NCI-H2107 treated with DMSO at 0.1 percent for 48 hours (cell line): Measurements from ENCODE around the gene FNDC11.

Source experiments
- DNase-seq: peaks from one replicate; lab custom pipeline; 2025; ENCODE audit not compliant: unreplicated experiment; lab: John Stamatoyannopoulos, UW

FNDC11 gene

DNA sequence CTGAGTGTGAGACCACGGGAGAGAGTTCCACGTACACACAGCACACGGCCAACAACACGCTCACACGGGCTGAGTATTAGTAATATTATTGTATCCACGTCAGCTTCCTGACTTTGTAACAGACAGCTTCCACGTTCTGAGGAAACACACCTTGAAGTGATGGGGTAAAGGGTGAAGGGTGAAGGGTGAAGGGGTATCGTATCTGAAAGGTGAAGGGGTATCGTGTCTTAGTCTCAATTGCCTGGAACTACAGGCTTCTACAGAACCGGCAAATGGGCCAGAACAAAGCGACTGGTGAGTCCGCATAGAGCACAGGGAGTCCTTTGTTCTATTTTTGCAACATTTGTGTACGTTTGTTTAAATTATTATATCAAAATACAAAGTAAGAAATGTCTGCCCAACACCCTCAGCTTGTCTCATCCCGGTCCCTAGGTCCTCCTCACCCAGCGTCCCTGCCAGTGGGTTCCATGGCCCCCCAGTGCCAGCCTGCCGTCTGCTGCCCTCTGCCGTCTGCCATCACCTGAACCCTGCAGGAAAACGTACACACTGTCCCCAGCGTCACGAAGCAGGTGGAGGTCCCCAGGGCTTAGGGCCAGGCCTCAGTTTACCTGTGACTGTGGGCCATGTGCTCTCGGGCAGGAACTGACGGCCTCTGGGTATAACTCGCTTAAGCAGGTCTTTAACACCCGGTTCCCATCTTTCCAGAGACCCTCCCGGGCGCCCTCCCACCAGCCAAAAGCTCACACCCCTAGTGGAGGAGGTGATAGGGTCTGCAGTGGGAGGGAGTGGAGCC lies 24.5 kb downstream of the FNDC11 start:
- no peak for DNase-seq

DNA sequence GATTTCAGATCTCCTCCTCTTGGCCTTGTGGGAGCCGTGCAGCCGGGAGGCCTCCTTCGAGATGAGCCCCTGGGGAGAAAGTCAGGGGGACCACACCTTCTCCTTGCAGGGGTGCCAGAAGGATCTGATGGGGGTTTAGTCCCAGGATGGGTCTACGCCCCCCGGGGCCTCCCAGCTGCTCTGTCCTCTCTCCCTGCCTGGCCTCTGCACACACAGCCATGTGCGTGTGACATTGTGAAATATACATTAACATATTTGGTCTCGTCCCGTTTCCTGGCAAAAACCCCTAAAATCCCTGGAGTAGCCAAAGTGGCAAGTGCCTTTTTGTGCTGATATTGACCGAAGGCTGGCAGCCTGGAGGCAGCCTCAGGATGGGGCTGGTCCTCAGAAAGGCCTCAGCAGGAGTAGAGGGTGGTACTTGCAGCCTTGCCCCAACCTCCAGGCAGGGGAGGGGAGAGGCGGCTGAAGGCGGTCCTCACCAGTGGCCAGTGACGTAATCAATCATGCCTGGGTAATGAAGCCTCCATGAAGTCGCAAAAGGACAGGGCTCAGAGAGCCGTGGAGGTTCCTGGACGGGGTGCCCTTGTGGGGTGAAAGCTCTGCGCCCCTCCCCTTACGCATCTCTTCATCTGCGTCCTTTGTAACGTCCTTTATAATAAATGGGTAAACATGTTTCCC lies 25.2 kb downstream of the FNDC11 start:
- no peak for DNase-seq

GRCh38 chr20:63580796-63581461 lies 27.0 kb downstream of the FNDC11 start:
- DNase-seq, result peak; percentile 60

GRCh38 chr20:63582382-63583063 lies 28.6 kb downstream of the FNDC11 start:
- DNase-seq, result no peak

DNA sequence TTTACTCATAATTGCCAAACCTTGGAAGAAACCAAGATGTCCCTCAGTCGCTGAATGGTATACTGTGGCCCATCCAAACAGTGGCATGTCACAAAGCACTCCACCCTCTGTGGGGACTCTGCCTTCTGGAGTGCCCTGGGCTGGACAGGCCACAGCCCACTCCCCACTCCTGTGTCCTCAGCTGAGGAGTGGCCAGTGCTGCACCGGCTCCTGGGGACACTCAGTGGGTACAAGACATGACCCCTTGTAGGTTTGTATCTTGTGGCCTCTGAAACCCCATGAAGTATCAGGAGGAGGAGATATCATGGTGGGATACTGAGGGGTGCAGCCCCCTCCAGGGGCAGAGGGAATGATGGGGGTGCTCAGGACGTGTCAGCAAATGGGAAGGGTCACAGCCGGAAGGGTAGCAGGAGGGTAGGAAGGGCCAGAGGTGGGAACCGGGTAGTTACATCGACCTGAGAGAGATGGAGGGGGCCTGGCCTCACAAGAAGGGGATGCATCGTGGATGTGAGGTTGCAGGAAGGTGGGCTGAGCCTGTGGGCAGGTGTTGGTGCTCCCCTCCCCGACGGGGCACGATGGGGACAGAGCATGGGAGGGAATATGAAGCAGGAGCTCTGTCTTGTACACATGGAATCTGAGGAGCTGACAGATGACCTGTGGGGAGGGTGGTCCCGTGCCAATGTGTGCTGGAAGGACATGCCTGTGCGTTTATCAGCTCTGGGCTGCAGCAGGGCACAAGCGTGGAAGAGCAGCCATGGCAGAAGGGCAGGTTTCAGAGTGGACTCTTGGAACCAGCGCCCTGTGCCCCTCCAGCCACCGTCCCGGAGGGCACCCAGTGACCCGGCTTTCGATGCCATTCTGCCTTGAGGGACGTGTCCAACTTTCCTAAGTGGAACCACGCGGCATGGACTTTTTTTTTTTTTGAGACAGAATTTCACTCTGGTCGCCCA lies 31.9 kb downstream of the FNDC11 start:
- DNase-seq, result no peak

- no peak for DNase-seq
Observed at GRCh38 chr20:63586797-63587196, 32.8 kb downstream of the FNDC11 start.

DNA sequence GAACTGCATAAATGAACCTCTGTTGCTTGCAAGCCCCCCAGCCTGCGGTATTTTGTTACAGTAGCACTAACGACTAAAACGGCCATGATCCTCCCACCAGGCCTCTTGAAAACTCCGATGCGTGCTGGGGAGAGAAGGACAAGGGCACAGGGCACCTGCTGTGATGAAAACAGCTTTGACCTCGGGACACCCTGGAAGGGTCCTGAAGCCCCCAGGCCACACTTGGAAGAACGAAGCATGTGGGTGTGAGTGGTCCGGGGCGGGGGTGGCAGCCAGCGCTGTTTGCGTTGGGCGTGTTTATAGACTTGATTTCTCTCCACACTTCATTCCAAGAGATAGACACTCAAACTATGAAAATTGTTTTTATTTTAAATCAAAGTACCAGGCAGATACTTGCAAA lies 33.3 kb downstream of the FNDC11 start:
- DNase-seq, result no peak

DNA sequence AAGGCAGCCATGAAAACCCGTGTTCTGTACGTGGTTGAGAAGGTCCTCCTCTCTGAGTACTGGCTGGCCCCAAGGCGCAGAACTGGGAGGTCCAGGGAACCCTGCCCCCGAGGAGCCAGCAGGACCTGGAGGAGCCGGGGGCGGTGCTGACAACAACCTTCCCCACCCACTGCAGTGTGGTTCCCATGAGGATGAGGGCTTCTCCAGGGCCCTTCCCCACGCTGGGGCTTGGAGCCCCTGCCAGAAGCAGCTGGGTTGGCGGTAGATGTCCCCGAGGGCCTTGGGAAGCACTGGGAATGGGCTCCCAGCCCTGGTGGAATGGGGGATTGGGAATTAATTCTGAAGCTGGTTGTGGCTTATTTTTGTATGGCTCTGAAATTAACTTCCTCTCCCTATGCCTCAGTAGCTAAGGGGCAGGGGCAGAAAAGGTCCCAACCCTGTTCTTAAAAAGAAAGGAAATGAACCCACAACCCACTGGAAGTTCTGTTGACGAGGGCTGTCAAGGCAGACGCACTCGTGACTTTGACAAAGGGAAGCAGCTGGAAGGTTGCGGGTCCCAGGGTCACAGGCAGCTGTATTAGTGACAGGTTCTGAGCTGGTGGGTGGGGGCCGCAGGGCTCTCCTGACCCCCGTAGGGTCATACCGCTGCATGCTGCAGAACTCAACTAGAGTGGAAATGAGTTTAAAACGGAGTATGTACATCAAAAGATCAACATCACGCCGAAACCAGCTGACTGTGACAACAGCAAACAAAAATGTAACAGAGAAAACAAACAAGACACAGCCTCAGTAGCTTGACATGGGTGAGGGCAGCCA lies 34.0 kb downstream of the FNDC11 start:
- DNase-seq, result no peak

- no peak for DNase-seq
Observed at GRCh38 chr20:63588641-63589041, 34.7 kb downstream of the FNDC11 start.

GRCh38 chr20:63589261-63590217 lies 35.6 kb downstream of the FNDC11 start:
- DNase-seq, result no peak

DNA sequence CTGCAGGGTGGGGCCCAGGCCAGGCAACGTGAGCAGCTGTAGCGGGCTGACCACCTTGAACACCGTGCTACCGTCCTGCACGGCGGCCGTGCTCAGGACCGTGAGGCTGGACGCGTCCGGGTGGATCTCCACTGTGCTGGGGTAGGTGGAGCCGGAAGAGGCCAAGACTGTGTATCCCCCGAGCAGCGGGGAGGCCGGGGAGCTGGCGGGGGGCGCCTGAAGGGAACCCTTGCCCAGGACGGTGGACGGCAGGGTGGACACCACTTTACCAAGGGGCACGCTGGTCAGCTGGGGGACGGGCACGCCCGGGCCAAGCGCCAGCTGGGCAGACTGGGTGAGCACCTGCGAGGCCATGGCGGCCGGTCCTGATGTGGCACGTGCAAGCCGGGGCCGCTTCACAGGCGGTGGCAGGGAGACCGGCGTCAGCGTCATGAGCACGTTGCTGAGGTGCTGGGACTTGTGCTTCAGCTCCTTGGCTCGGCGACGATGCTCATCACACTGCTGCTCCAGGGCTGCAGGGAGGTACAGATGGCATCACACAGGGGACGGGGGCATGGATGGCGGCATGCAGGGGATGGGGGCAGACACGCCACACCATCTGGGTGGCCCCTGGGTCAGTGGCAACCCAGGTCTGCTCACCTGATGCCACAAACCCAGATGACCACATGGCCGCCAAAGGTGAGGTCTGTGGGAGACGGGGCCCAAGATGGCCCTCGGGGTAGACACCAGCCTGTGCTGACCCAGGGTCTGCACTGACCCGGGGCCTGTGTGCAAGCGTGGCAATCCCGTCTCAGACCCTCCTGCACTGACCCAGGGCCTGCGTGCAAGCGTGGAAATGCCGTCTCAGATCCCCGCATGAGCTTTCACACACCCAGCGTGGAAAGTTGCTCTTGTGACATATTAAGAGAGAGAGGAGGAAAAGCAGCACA lies 36.5 kb downstream of the FNDC11 start:
- DNase-seq, result no peak

DNA sequence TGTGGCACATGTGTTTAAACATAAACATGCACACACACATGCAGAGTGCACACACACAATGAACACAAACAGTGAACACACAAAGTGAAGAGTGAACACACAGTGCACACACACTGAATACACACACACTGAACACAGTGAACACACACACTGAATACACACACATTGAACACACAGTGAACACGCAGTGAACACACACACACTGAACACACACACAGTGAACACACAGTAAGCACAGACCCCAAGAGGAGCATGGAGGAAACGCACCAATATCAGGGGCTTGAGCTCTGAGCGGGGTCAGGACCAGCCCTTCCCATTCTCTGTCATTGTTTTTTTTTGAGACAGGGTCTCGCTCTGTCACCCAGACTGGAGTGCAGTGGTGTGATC lies 37.2 kb downstream of the FNDC11 start:
- DNase-seq, result no peak

- DNase-seq, result no peak
Observed at GRCh38 chr20:63591786-63592355, 37.9 kb downstream of the FNDC11 start.

DNA sequence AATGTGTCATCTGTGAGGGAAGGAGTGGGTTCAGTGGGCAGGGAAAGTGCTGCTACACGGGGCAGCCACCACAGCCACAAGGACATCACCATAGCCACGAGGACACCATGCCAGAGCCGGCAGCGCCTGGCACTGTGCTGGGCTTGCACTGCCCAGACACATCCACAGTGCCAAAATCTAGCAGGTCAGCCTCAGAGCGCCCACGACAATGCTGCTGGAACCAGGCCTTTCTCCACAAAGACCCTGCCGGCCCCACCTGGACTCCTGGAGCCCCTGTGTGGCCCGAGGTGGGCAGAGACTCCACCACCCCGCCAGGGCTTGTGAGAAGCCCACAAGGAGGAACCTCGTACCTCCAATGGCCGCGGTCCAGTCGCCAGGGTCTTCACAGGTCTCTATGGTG lies 38.7 kb downstream of the FNDC11 start:
- no peak for DNase-seq

- no peak for DNase-seq
Observed at GRCh38 chr20:63594043-63594561, 40.1 kb downstream of the FNDC11 start.

- DNase-seq, result no peak
Observed at GRCh38 chr20:63595416-63596127, 41.6 kb downstream of the FNDC11 start.
